HG02571 (cell line): ENCODE results near the gene SYCP3.
"Not testable (repeated sequence)": the region's sequence is repeated elsewhere in the genome, so short reads cannot be mapped to it uniquely, and the experiment has no call there.

Experiments used
- ATAC-seq: cut with Tn5 transposase; IDR thresholded peaks from one replicate; pipeline ENCODE4 v1.9.1; 2021; ENCODE audit warnings: mild to moderate bottlenecking, moderate library complexity; ENCODE audit not compliant: unreplicated experiment

Gene SYCP3

GRCh38 chr12:101761350-101761749, 22.1 kb upstream of the SYCP3 start:
- no peak for ATAC-seq

GRCh38 chr12:101759396-101760047, 20.3 kb upstream of the SYCP3 start:
- no peak for ATAC-seq

- ATAC-seq = no peak
Measured at GRCh38 chr12:101750152-101750551, 10.9 kb upstream of the SYCP3 start.

- ATAC-seq = no peak
Measured at GRCh38 chr12:101749657-101750056, 10.4 kb upstream of the SYCP3 start.

- no peak for ATAC-seq
Measured at GRCh38 chr12:101748907-101749306, 9.6 kb upstream of the SYCP3 start.

- no peak for ATAC-seq
Measured at GRCh38 chr12:101747697-101748096, 8.4 kb upstream of the SYCP3 start.

- ATAC-seq = no peak
Measured at GRCh38 chr12:101746661-101747060, 7.4 kb upstream of the SYCP3 start.

GRCh38 chr12:101746196-101746595, 6.9 kb upstream of the SYCP3 start:
- no peak for ATAC-seq

- ATAC-seq = no peak
Measured at GRCh38 chr12:101745481-101745880, 6.2 kb upstream of the SYCP3 start.

GRCh38 chr12:101743724-101744472, 4.6 kb upstream of the SYCP3 start:
- peak; percentile 87 for ATAC-seq

GRCh38 chr12:101743242-101743641, 4.0 kb upstream of the SYCP3 start:
- no peak for ATAC-seq

GRCh38 chr12:101740980-101741379, 1.7 kb upstream of the SYCP3 start:
- no peak for ATAC-seq

GRCh38 chr12:101740566-101740965, 1.3 kb upstream of the SYCP3 start:
- no peak for ATAC-seq

- ATAC-seq = no peak
Measured at GRCh38 chr12:101737476-101737875, 1.8 kb downstream of the SYCP3 start.

GRCh38 chr12:101734482-101734881, 4.8 kb downstream of the SYCP3 start:
- ATAC-seq = not testable (repeated sequence)

GRCh38 chr12:101733166-101733565, 6.1 kb downstream of the SYCP3 start:
- ATAC-seq = no peak

- no peak for ATAC-seq
Measured at GRCh38 chr12:101732318-101732717, 6.9 kb downstream of the SYCP3 start.

- no peak for ATAC-seq
Measured at GRCh38 chr12:101729842-101730241, 9.4 kb downstream of the SYCP3 start.

GRCh38 chr12:101727098-101727497, 12.2 kb downstream of the SYCP3 start:
- ATAC-seq = no peak

- no peak for ATAC-seq
Measured at GRCh38 chr12:101722392-101722791, 16.9 kb downstream of the SYCP3 start.

- ATAC-seq = no peak
Measured at GRCh38 chr12:101720118-101720517, 19.1 kb downstream of the SYCP3 start.

- ATAC-seq = no peak
Measured at GRCh38 chr12:101719566-101719965, 19.7 kb downstream of the SYCP3 start.
